Gastroesophageal sphincter (tissue), 3 donors: Measurements from ENCODE around the gene SLC25A15.

Source experiments
- CTCF ChIP-seq, 4 experiments: fragments of 200-600 bp in 2 of 4; fragments of 450-650 bp in 2 of 4; sonication (generic) in 1 of 4; IDR thresholded peaks; one replicate each; pipeline ENCODE4 v1.5.1; 2017 to 2019; ENCODE audit warnings: antibody characterized with exemption in 4 of 4, mild to moderate bottlenecking in 2 of 4, moderate library complexity in 2 of 4
- EP300 ChIP-seq: sonication (generic); formaldehyde crosslinking; IDR thresholded peaks from one replicate; pipeline ENCODE4 v1.6.1; 2017; ENCODE audit warnings: antibody characterized with exemption, mild to moderate bottlenecking
- POLR2A ChIP-seq, 2 donors: fragments of 450-650 bp; IDR thresholded peaks; one replicate each; pipeline ENCODE4 v1.6.1; 2017; ENCODE audit warnings: antibody characterized with exemption in 2 of 2, mild to moderate bottlenecking in 2 of 2, moderate library complexity in 1 of 2

GRCh38 chr13:40779049-40779448 lies 10.4 kb upstream of the SLC25A15 start:
- TF ChIP-seq CTCF (IDR thresholded peaks at IDR 0.05) (no peak), EP300 (no peak), POLR2A (IDR thresholded peaks at IDR 0.05) (no peak)
